GDM1 (cell line): ENCODE measurements around the gene PPARD.
"Not testable (repeated sequence)": the region's sequence is repeated elsewhere in the genome, so short reads cannot be mapped to it uniquely, and the experiment has no call there.

Source experiments
- DNase-seq: peaks from one replicate; lab custom pipeline; 2025; lab: John Stamatoyannopoulos, UW

Gene PPARD

GRCh38 chr6:35342258-35343091 lies at the start of gene PPARD:
PPARD (plus strand) TSS chr6:35342558; CDS start chr6:35411088, 68,530 bp downstream.
- peak; percentile 92 for DNase-seq

- no peak for DNase-seq
These were observed 48.7 kb upstream of the PPARD start for GRCh38 chr6:35293681-35294080.

GRCh38 chr6:35294308-35294945 lies 47.9 kb upstream of the PPARD start:
- DNase-seq = no peak

- DNase-seq = no peak
These were observed 47.3 kb upstream of the PPARD start for GRCh38 chr6:35295036-35295435.

DNA sequence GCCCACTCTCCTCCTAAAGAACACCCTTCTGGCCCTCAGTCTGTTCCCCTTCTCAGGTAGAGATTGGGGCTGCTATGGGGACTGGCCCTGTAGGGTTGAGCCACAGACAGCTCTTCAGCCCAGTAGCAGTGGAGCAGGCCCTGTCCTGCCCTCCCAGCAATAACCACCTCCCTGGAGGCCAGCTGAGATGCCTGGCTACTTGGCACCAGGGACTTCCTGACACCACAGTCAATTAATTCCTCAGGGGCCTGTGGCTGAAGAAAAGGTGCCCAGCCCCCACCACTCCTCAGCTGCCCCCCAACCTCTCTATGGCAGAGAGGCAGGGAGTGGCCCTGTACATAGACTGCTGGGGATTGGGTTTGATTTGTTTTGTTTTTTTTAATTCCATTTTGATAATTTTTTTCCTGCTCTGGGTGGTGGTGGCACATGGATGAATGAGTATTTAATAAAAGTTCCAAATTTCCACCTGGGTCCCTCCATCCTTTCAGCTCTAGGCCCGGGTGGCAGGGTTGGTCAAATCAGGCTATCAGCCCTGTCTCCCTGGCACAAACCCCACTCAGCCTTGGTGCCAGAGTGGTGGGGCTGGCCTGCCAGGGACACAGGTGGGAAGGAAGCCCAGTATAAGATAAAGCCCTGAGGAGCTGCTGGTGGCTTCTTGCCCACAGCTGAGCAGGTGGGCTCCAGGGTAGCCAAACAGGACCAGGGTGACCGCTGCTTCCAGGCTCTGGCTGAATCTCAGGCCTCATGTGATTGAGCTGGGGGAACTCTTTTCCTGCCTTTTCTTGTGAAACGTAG lies 46.6 kb upstream of the PPARD start:
- DNase-seq = no peak

DNA sequence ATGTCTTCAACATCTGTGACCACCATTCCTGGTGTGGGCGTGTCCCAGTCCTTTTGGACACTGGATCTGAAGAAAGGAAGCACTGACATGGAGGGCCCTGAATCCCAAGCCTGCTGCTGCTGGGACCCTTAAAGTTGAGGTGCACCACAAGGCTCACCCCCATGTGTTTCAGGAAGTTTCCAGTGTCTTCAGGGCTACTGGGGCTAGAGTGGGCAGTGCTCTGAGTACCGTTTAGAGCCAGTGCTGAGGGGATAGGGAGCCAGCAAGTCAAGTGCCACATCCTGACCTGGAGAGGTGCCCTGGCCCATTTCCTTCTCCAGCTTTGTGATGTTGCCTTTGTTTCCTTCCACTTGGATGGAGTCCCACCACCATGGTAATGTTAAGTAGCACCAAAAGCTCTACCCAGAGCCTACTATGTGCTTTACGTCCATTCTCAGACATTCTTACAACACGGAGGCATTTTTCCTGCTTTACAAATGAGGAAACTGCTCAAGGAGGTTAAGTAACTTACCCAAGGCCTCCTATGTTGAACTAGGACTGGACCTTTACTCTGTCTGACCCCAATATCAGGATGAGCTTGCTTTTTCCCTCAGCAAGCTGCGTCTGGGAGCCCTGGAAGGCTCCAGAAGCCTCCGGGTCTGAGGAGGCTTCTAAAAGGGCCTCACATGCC lies 45.3 kb upstream of the PPARD start:
- no peak for DNase-seq

GRCh38 chr6:35297601-35298481 lies 44.5 kb upstream of the PPARD start, which contains the start of gene DEF6:
DEF6 (plus strand) TSS chr6:35297818; CDS start chr6:35297857, 39 bp downstream.
- peak; percentile 88 for DNase-seq

DNA sequence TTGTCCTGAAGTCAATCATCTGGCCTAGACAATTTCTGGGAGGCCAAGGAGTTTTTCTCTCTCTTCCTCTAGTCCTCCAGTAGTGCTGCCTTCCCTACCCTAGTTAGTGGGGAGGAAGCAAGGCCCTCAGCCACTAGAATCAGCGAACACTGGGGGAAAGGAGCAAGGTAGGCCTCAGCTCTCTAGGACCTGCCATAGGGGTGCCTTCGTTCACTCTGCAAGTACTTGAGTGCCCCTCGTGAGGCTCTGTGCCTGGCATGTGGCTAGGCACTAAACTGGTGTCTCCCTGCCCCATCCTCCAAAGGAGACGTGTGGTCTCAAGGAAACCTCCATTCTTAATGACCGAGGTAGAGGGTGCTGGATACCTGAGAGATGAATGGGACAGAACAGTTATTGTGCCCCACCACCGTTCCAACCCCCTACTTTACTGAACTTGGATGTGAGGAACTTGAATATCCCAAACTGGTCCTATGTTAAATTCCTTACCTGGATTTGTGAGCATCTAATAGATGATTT lies 43.7 kb upstream of the PPARD start:
- no peak for DNase-seq

DNA sequence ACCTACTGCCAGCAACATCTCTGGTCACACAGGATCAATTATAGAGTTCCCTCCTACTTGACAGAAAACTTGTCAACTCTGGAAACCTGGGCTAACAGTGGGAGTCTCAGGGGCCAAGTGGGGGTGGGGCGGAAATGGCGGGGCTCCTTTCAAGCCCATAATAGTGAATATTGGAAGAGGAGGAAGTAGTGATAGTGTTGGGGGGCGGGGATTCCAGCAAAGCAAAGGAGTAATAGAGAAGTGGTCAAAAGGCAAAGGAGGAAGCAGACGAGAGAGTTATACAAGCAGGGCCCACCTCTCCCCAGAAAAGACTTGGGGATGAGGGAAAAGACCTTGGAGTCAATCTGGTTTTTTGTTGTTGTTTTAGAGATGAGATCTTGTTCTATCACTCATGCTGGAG lies 42.7 kb upstream of the PPARD start:
- peak; percentile 69 for DNase-seq

GRCh38 chr6:35300848-35301247 lies 41.5 kb upstream of the PPARD start:
- DNase-seq = no peak

- peak; percentile 70 for DNase-seq
These were observed 39.6 kb upstream of the PPARD start for GRCh38 chr6:35302604-35303241.

- DNase-seq = no peak
These were observed 38.1 kb upstream of the PPARD start for GRCh38 chr6:35304299-35304698.

DNA sequence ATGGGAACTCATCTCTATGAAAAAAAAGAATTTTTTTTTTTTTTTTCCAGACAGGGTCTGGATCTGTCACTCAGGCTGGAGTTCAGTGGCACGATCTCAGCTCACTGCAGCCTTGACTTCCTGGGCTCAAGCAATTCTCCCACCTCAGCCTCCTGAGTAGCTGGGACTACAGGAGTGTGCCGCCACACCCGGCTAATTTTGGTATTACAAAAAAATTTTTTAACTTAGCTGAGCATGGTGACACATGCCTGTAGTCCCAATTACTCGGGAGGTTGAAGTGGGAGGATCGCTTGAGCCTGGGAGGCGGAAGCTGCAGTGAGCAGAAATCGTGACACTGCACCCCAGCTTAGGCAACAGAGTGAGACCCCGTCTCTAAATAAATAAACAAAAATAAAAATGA lies 37.2 kb upstream of the PPARD start:
- no peak for DNase-seq

- not testable (repeated sequence) for DNase-seq
These were observed 35.2 kb upstream of the PPARD start for GRCh38 chr6:35307138-35307537.

- not testable (repeated sequence) for DNase-seq
These were observed 33.8 kb upstream of the PPARD start for GRCh38 chr6:35308543-35308942.

GRCh38 chr6:35309611-35310264 lies 32.6 kb upstream of the PPARD start:
- no peak for DNase-seq

- DNase-seq = no peak
These were observed 32.0 kb upstream of the PPARD start for GRCh38 chr6:35310265-35310831.

DNA sequence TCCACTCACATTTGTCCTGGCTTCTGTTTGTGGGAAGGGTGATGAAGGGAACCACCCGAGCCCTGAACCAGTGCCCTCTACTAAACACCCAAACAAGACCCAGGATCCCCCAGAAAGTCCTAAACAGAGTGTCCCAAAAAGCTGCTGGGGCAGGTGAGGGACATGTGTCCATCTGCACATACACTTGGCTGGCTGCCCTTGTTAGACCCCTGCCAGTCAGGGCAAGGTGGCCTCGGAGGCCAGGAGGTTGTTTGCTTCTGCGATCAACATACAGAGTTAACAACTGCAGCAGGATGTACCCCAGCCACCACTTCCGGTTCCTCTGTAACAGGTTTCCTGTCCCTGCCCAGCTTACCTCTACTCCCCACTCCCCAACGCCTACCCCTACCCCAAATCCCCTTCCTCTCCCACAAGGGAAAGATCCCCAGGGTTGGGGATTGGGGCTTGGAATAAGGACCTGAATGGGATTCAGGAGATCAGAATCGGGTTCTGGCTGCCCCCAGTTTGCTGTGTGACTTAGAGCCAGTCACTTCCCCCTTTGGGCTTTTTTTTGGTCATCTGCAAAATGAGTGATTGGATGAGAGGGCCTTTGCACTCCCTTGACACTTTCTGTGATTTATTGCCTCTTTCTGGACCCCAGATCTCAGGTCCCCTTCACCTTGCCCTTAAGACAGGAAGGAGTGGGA lies 30.8 kb upstream of the PPARD start:
- peak; percentile 60 for DNase-seq
